Suppressor macrophage treated with lipopolysaccharide for 1 hour (primary cell): ENCODE measurements around the gene HES1.
"Not testable (repeated sequence)": the region's sequence is repeated elsewhere in the genome, so short reads cannot be mapped to it uniquely, and the experiment has no call there.

Experiments
- DNase-seq, 3 donors: peaks; one replicate each; pipeline ENCODE4 v3.0.0-alpha.2; 2020 to 2022

Gene HES1

GRCh38 chr3:194145702-194146101, 9.8 kb downstream of the HES1 start:
- DNase-seq: no peak

- DNase-seq: no peak
These were observed 11.7 kb downstream of the HES1 start for GRCh38 chr3:194147679-194148078.

GRCh38 chr3:194148383-194148782, 12.4 kb downstream of the HES1 start:
- DNase-seq: no peak

GRCh38 chr3:194150252-194150934, 14.4 kb downstream of the HES1 start:
- DNase-seq: no peak

- not testable (repeated sequence) for DNase-seq
These were observed 15.0 kb downstream of the HES1 start for GRCh38 chr3:194150935-194151302.

- no peak for DNase-seq
These were observed 18.4 kb downstream of the HES1 start for GRCh38 chr3:194154346-194154745.

- no peak for DNase-seq
These were observed 20.1 kb downstream of the HES1 start for GRCh38 chr3:194156095-194156494.

GRCh38 chr3:194158942-194159439, 23.0 kb downstream of the HES1 start:
- DNase-seq: no peak

- no peak for DNase-seq
These were observed 24.2 kb downstream of the HES1 start for GRCh38 chr3:194160158-194160557.

GRCh38 chr3:194161131-194162045, 25.4 kb downstream of the HES1 start:
- DNase-seq: no peak

GRCh38 chr3:194162070-194162678, 26.2 kb downstream of the HES1 start:
- no peak for DNase-seq

- DNase-seq: no peak
These were observed 27.1 kb downstream of the HES1 start for GRCh38 chr3:194162817-194163584.

GRCh38 chr3:194163697-194164096, 27.7 kb downstream of the HES1 start:
- no peak for DNase-seq

- no peak for DNase-seq
These were observed 28.9 kb downstream of the HES1 start for GRCh38 chr3:194164861-194165260.

- no peak for DNase-seq
These were observed 29.5 kb downstream of the HES1 start for GRCh38 chr3:194165271-194166018.

- DNase-seq: no peak
These were observed 30.9 kb downstream of the HES1 start for GRCh38 chr3:194166682-194167479.

- peak; percentile 74 to 88 (median 83) for DNase-seq
These were observed 31.7 kb downstream of the HES1 start for GRCh38 chr3:194167480-194168282.

GRCh38 chr3:194168994-194169393, 33.0 kb downstream of the HES1 start:
- peak; percentile 44 to 56 (median 53) for DNase-seq

GRCh38 chr3:194169595-194169994, 33.6 kb downstream of the HES1 start:
- no peak for DNase-seq

- no peak for DNase-seq
These were observed 34.8 kb downstream of the HES1 start for GRCh38 chr3:194170793-194171192.
